WERI-Rb-1 (cell line): ENCODE data around the gene ITPK1.

ENCODE experiments used
- DNase-seq: peaks from one replicate; pipeline ENCODE4 v3.0.0-alpha.2; 2020
- H3K27ac ChIP-seq: fragments of 250-450 bp; sonication (Bioruptor Pico); 2 replicates; pipeline ENCODE4 v1.5.1; 2020; ENCODE audit warnings: mild to moderate bottlenecking, moderate library complexity
- H3K27me3 ChIP-seq: fragments of 250-450 bp; sonication (Bioruptor Pico); 2 replicates; pipeline ENCODE4 v1.5.1; 2021; ENCODE audit warnings: mild to moderate bottlenecking, low read depth, moderate library complexity; ENCODE audit not compliant: insufficient read depth, severe bottlenecking
- H3K36me3 ChIP-seq: fragments of 250-450 bp; sonication (Bioruptor Pico); 2 replicates; pipeline ENCODE4 v1.5.1; 2020; ENCODE audit warnings: mild to moderate bottlenecking, moderate library complexity
- H3K4me3 ChIP-seq: 2 replicates; pipeline ENCODE4 v1.5.1; 2011; ENCODE audit warnings: low read depth, mild to moderate bottlenecking, control low read depth, low read length
- H3K9me3 ChIP-seq: fragments of 250-450 bp; sonication (Bioruptor Pico); 2 replicates; pipeline ENCODE4 v1.5.1; 2021; ENCODE audit warnings: mild to moderate bottlenecking, moderate library complexity; ENCODE audit not compliant: severe bottlenecking
- CTCF ChIP-seq: IDR thresholded peaks from 2 replicates; pipeline ENCODE4 v1.5.1; 2011; ENCODE audit warnings: low read depth, mild to moderate bottlenecking, control low read depth, inconsistent platforms, low read length

The ITPK1 gene

GRCh38 chr14:92969871-92970270 is 145.9 kb downstream of the ITPK1 start:
- Histone ChIP-seq H3K27me3 (no peaks in the 10 kb centered on the region), H3K4me3 (no peak overlapping the region), H3K36me3 (no peaks in the 10 kb centered on the region), H3K27ac (no peak overlapping the region), H3K9me3 (no peaks in the 10 kb centered on the region)
- no peak for DNase-seq
- TF ChIP-seq CTCF = no peak

- no peak for DNase-seq
- Histone ChIP-seq H3K9me3 (no peaks in the 10 kb centered on the region), H3K27ac (no peak overlapping the region), H3K4me3 (no peak overlapping the region), H3K27me3 (no peaks in the 10 kb centered on the region), H3K36me3 (no peaks in the 10 kb centered on the region)
- TF ChIP-seq CTCF = no peak
Observed at GRCh38 chr14:92969430-92969829, 146.3 kb downstream of the ITPK1 start.

GRCh38 chr14:92968291-92969020 is 147.3 kb downstream of the ITPK1 start:
- no peak for TF ChIP-seq CTCF
- no peaks in the 10 kb centered on the region for H3K9me3 ChIP-seq
- H3K27me3 ChIP-seq = no peaks in the 10 kb centered on the region
- no peak overlapping the region for H3K4me3 ChIP-seq
- H3K27ac ChIP-seq = no peak overlapping the region
- no peaks in the 10 kb centered on the region for H3K36me3 ChIP-seq
- DNase-seq = no peak

- H3K36me3 ChIP-seq = no peaks in the 10 kb centered on the region
- H3K27ac ChIP-seq = no peak overlapping the region
- H3K4me3 ChIP-seq = no peak overlapping the region
- no peak for DNase-seq
- no peak for TF ChIP-seq CTCF
- H3K9me3 ChIP-seq = no peaks in the 10 kb centered on the region
- no peaks in the 10 kb centered on the region for H3K27me3 ChIP-seq
Observed at GRCh38 chr14:92967346-92967926, 148.3 kb downstream of the ITPK1 start.

- Histone ChIP-seq H3K27ac (no peak overlapping the region), H3K27me3 (no peaks in the 10 kb centered on the region), H3K9me3 (no peaks in the 10 kb centered on the region), H3K36me3 (peaks cover 9% of the 10 kb centered on the region; the same call in 1 of the 2 replicates), H3K4me3 (no peak overlapping the region)
- TF ChIP-seq CTCF = no peak
- no peak for DNase-seq
Observed at GRCh38 chr14:92965281-92965680, 150.4 kb downstream of the ITPK1 start.
